BE2C (cell line): ENCODE data around the gene JPH3.
"Not testable (repeated sequence)": the region's sequence is repeated elsewhere in the genome, so short reads cannot be mapped to it uniquely, and the experiment has no call there.

ENCODE experiments used
- DNase-seq: peaks from one replicate; pipeline ENCODE4 v3.0.0-alpha.2; 2020
- H3K27me3 ChIP-seq: fragments of 250-450 bp; sonication (Bioruptor Pico); 2 replicates; pipeline ENCODE4 v1.5.1; 2020; ENCODE audit warnings: mild to moderate bottlenecking
- H3K36me3 ChIP-seq: fragments of 250-450 bp; sonication (Bioruptor Pico); 2 replicates; pipeline ENCODE4 v1.5.1; 2020; ENCODE audit warnings: mild to moderate bottlenecking
- H3K4me1 ChIP-seq: fragments of 250-450 bp; sonication (Bioruptor Pico); 2 replicates; pipeline ENCODE4 v1.5.1; 2020
- H3K4me3 ChIP-seq: 2 replicates; pipeline ENCODE4 v1.5.1; 2011; ENCODE audit warnings: low read depth, low read length
- H3K9me3 ChIP-seq: fragments of 250-450 bp; sonication (Bioruptor Pico); 2 replicates; pipeline ENCODE4 v1.5.1; 2020
- TF ChIP-seq, protein P1 (sequence below): IDR thresholded peaks from 2 replicates; pipeline ENCODE4 v1.5.1; 2012; ENCODE audit warnings: mild to moderate bottlenecking, low read depth, low read length

The JPH3 gene

DNA sequence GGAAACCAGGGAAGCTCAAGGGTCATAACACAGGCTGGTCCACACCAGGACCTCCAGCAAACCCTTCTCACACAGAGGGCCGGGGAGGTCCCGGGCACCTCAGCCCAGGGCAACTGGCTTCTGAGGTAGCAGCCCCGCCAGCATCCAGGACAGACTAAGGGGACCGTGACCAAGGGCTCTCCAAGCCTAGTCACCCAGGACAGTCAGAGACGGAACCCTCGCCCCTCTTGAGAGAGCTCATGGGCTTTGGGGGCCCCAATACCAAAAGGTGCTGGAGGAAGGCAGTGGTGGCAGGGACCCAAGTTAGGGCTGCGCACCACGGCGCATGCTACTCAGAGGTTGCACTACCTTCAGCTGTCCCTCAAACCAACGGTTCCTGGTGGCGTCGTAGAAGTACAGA, 108.6 kb downstream of the JPH3 start:
- Histone ChIP-seq H3K27me3 (no peaks in the 10 kb centered on the region), H3K4me3 (no peak overlapping the region), H3K36me3 (peaks cover 43% of the 10 kb centered on the region), H3K4me1 (no peaks in the 10 kb centered on the region), H3K9me3 (no peaks in the 10 kb centered on the region)
- no peak for DNase-seq
- TF ChIP-seq, protein P1, sequence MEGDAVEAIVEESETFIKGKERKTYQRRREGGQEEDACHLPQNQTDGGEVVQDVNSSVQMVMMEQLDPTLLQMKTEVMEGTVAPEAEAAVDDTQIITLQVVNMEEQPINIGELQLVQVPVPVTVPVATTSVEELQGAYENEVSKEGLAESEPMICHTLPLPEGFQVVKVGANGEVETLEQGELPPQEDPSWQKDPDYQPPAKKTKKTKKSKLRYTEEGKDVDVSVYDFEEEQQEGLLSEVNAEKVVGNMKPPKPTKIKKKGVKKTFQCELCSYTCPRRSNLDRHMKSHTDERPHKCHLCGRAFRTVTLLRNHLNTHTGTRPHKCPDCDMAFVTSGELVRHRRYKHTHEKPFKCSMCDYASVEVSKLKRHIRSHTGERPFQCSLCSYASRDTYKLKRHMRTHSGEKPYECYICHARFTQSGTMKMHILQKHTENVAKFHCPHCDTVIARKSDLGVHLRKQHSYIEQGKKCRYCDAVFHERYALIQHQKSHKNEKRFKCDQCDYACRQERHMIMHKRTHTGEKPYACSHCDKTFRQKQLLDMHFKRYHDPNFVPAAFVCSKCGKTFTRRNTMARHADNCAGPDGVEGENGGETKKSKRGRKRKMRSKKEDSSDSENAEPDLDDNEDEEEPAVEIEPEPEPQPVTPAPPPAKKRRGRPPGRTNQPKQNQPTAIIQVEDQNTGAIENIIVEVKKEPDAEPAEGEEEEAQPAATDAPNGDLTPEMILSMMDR, result no peak

DNA sequence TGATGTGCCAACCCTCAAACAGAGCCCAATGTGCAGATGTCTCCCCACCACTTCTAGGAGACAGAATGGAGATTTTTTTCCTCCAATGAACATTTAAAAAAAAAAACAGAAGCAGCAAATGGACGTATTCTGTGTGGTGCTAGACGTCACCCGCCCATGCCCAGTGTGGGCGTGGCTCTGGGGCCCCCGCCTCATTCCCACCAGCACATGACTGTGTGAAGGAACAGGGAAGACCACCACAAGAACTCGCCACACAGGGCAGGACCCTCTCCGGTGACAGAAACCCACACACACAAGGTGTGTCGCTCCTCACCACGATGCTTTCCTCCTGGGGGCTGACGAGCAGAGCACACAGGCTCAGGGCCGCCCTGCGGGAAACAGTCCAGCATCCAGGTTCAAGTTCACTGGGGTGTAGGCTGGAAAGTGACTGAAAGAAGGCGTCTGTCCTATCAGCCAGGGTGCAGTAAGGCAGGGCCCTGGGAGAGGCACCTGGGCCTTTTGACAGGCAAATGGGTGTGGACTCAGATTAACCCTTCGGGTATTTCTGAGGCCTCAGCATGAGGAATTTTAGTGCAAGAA, 110.0 kb downstream of the JPH3 start:
- H3K9me3 ChIP-seq, result no peaks in the 10 kb centered on the region
- H3K27me3 ChIP-seq, result no peaks in the 10 kb centered on the region
- TF ChIP-seq, protein P1, result no peak
- H3K4me3 ChIP-seq, result no peak overlapping the region
- peaks cover 38% of the 10 kb centered on the region for H3K36me3 ChIP-seq
- DNase-seq, result no peak
- H3K4me1 ChIP-seq, result no peaks in the 10 kb centered on the region

DNA sequence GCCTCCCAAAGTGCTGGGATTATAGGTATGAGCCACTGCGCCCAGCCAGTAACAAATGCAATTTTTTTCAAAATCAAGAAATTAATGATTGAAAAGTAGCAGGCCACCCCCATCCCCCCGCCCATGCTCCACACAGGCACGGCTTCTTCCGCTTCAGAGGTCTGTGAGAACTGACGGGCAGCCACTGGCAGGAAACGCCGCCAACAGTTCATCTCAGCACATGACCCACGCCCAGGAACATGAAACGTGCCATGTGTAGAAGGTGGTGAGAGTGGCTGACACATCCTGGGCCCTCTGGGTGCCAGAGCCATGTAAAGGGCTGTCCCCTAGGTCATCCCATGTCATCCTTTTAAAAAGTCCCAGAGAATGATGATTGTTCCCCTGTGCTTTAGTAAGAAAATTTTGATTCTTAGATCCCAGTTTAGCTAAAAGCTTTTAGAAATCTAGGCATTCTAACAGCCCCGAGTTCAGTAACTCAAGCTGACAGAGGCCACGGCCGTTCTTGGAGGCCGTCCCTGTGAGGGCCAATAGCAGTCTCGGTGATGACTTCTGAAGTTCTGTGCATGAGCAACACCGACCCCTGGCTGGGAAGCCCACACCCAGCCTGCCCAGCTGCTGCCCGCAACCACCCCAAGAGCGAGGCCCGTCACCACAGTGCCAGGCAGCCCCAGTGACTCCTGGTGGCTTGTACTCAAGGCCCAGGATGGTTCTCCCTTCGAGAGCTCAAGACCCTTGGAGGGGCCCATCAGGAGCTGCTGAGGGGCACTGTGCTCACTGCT, 111.3 kb downstream of the JPH3 start:
- H3K9me3 ChIP-seq, result no peaks in the 10 kb centered on the region
- H3K36me3 ChIP-seq, result peaks cover 33% of the 10 kb centered on the region
- TF ChIP-seq, protein P1, result no peak
- no peaks in the 10 kb centered on the region for H3K4me1 ChIP-seq
- H3K4me3 ChIP-seq, result no peak overlapping the region
- no peak for DNase-seq
- H3K27me3 ChIP-seq, result no peaks in the 10 kb centered on the region

DNA sequence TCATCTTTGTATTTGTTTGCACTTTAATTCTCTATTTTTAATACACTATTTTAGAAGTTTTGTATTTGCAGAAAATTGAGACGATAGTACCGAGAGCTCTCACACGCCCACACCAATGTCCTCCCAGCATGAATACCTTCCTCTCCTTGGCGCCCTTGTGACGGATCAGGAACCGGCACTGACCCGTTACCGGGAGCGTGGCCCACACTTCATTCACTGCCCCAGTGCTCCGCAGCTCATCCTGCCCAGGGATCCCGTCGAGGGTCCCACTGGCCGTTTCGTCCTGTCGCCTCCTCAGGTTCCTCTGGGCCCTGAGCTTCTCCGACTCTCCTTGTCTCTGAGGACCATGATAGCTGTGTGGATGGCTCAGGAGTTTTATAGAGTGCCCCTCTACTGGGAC, 112.9 kb downstream of the JPH3 start:
- Histone ChIP-seq H3K4me3 (no peak overlapping the region), H3K4me1 (no peaks in the 10 kb centered on the region), H3K27me3 (no peaks in the 10 kb centered on the region), H3K9me3 (no peaks in the 10 kb centered on the region), H3K36me3 (peaks cover 24% of the 10 kb centered on the region)
- TF ChIP-seq, protein P1, result no peak
- no peak for DNase-seq

DNA sequence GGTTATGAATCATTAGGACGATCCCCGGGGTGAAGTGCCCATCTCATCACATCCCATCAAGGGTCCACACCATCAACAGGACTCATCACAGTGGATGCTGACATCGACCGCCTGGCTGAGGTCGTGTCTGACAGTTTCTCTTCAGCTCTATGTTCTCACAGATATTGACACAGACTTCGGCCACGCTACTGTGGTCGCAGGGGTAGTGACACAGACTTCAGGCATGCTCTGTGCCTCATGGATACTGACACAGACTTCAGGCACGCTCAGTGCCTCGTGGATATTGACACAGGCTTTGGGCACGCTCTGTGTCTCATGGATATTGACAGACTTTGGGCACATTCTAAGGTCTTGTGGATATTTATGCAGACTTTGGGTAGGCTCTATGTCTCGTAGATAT, 113.3 kb downstream of the JPH3 start:
- no peak overlapping the region for H3K4me3 ChIP-seq
- H3K9me3 ChIP-seq, result no peaks in the 10 kb centered on the region
- H3K36me3 ChIP-seq, result peaks cover 26% of the 10 kb centered on the region
- H3K27me3 ChIP-seq, result no peaks in the 10 kb centered on the region
- DNase-seq, result no peak
- TF ChIP-seq, protein P1, result no peak
- no peaks in the 10 kb centered on the region for H3K4me1 ChIP-seq

DNA sequence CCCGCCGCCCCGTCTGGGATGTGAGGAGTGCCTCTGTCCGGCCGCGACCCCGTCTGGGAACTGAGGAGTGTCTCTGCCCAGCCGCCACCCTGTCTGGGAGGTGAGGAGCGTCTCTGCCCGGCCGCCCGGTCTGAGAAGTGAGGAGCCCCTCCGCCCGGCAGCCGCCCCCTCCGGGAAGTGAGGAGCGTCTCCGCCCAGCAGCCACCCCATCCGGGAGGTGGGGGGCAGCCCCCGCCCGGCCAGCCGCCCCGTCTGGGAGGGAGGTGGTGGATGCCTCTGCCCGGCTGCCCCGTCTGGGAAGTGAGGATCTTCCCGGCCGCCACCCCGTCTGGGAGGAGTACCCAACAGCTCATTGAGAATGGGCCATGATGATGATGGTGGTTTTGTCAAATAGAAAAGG, 116.5 kb downstream of the JPH3 start:
- not testable (repeated sequence) for H3K9me3 ChIP-seq, DNase-seq, H3K4me3 ChIP-seq, H3K27me3 ChIP-seq
- H3K4me1 ChIP-seq, result peaks cover 20% of the 10 kb centered on the region
- H3K36me3 ChIP-seq, result peaks cover 30% of the 10 kb centered on the region
